ENCODE data around the gene TPCN2.
A peak's percentile ranks its signal among the peaks of the same experiment; 100 is the strongest.

DNA sequence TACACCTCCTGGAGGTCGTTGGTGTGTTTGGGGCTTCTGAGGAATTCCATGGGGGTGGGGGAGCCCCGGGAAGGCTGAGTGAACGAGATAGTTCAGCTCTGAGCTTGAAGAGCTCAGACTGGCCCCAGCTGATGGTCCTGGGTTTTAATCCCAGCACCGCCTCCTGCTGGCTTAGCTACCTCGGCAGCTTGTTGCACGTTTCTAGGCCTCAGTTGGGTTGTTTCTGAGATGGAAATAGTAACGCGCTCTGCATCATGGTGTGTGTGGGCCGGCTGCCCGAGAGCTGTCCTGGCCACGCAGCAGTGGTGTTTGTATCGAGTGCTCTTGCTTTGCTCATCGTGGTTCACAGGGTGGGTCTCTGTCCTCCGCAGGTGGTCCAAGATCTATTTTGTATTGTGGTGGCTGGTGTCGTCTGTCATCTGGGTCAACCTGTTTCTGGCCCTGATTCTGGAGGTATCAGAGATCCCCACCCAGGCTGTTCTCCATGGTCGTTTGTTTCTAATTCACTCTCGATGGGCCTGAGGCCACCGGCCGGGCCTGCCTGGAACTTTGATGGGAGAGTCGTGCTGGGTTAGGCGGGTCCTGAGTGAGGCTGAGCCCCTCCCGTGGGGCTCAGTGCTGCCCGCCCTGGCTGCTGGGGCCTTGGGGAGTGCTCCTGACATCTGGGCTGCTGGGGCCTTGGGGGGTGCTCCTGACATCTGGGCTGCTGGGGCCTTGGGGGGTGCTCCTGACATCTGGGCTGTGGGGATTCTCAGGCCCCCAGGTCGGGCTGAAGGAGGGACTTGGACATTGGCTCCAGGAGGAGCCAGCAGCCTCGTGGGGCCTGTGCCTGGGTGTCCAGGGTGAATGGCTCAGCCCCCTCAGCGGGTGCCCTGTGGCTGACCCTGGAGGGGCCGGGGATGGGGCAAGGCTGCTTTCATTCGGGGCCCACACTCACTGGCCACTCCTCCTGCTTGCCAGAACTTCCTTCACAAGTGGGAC lies 37.7 kb downstream of the TPCN2 start:
- TF ChIP-seq CTCF (IDR thresholded peaks at IDR 0.05 in 2 of 3, conservative IDR thresholded peaks at IDR 0.05 in 1 of 3; ENCODE audit: insufficient read depth in 2 of 3, low read depth in 1 of 3, low read length in 3 of 3), result peak; percentile 37 to 52 (median 42); a peak in 5 of 6 replicates
- TF ChIP-seq TCF7 (IDR thresholded peaks at IDR 0.05; ENCODE audit: borderline replicate concordance), result no peak
- no peak for TF ChIP-seq CBX5 (IDR thresholded peaks at IDR 0.05; ENCODE audit: borderline replicate concordance, low read depth)
- TF ChIP-seq SMC3 (conservative IDR thresholded peaks at IDR 0.05; ENCODE audit: insufficient read depth, low read depth, low read length), result no peak
- TF ChIP-seq NRF1 (conservative IDR thresholded peaks at IDR 0.05 in 1 of 2, IDR thresholded peaks at IDR 0.05 in 1 of 2), result no peak
- no peak for TF ChIP-seq MTF1 (CRISPR knock-in tag; IDR thresholded peaks at IDR 0.05; ENCODE audit: borderline replicate concordance)
- TF ChIP-seq, protein P1, sequence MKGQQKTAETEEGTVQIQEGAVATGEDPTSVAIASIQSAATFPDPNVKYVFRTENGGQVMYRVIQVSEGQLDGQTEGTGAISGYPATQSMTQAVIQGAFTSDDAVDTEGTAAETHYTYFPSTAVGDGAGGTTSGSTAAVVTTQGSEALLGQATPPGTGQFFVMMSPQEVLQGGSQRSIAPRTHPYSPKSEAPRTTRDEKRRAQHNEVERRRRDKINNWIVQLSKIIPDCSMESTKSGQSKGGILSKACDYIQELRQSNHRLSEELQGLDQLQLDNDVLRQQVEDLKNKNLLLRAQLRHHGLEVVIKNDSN (CRISPR knock-in tag; IDR thresholded peaks at IDR 0.05), result no peak
- TF ChIP-seq XRCC3 (IDR thresholded peaks at IDR 0.05), result no peak

Data from K562 (cell line).